Epidermal melanocyte (primary cell): ENCODE measurements around the gene LRRC75A.

Source experiments
- DNase-seq: peaks from one replicate; pipeline ENCODE4 v3.0.0; 2011; ENCODE audit warnings: low spot score; ENCODE audit not compliant: insufficient read length

The LRRC75A gene

DNA sequence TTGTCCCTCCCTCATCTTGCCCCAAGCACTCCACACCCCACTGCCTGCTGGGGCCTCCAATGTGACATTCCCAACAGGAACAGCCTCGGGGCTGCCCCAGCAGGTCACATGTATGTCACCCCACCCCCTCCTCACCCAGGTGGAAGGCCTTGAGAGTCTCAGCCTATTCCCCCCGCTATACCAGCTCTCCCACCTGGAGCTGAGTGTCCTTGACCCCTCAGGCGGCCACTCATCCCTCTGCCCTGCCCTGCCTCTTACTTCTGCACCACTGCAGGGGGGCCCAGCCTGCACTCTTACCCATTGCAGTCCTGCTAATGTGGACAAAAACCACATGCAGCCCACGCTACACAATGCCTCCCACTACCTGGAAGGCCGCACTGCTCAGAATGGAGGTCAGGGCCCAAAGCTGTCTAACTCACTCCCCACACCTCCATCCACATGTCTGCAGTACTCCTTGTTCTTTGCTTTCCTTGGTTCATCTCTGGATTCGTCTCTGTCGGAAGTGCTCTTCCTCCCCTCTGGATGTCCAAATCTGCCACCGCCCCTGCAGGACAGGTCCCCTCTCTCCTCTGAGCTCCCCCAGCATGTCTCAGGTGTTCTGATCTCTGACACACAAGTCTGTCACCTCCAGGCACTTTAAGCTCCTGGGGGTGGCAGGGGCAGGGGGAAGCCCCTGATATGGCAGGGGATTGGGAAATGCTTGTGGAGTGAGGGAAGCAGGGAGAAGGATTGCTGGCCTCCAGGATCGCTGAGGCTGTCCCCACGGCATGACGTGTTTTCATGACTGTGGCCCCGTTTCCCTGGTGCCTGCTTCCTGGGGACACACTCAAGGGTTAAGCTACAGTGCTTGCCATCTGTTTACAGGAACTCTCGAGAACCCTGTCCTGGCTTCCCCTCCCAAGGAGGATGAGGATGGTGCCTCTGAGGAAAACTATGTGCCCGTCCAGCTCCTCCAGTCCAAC is 55.8 kb downstream of the LRRC75A start:
- DNase-seq, result no peak

GRCh38 chr17:16434662-16435061 is 57.3 kb downstream of the LRRC75A start:
- DNase-seq, result no peak

GRCh38 chr17:16433514-16433913 is 58.5 kb downstream of the LRRC75A start:
- DNase-seq, result no peak

- DNase-seq, result no peak
Measured at GRCh38 chr17:16432017-16432416, 60.0 kb downstream of the LRRC75A start.

DNA sequence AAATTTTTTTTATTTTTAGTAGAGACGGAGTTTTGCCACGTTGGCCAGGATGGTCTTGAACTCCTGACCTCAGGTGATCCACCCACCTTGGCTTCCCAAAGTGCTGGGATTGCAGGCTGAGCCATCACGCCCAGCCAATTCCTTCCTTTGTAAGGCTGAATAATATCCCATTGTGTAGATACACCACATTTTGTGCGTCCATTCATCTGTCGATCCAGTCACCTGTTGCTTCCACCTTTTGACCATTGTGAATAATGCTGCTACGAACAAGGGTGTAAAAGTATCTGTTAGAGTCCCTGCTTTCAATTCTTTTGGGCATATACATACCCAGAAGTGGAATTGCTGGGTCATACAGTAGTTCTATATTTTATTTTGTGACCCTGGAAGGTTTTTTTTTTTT is 61.3 kb downstream of the LRRC75A start:
- DNase-seq, result no peak

DNA sequence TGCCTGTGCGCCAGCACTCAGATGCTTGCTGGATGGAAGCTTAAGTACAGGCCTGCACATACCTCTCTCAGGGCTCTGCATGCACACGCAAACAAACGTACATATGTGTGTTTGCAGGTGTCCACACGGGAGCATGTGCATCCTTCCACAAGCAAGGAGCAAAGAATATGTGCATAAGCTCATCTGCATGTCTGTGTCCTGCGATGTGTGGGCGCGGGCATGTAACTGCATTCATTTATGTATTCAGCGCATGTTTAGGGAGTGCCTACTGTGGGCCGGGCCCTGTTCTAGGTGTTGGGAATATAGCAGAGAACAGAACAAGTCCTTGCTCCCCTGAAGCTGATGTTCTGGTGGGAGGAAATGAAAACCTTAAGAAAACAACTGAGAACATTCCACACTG is 62.9 kb downstream of the LRRC75A start:
- no peak for DNase-seq

DNA sequence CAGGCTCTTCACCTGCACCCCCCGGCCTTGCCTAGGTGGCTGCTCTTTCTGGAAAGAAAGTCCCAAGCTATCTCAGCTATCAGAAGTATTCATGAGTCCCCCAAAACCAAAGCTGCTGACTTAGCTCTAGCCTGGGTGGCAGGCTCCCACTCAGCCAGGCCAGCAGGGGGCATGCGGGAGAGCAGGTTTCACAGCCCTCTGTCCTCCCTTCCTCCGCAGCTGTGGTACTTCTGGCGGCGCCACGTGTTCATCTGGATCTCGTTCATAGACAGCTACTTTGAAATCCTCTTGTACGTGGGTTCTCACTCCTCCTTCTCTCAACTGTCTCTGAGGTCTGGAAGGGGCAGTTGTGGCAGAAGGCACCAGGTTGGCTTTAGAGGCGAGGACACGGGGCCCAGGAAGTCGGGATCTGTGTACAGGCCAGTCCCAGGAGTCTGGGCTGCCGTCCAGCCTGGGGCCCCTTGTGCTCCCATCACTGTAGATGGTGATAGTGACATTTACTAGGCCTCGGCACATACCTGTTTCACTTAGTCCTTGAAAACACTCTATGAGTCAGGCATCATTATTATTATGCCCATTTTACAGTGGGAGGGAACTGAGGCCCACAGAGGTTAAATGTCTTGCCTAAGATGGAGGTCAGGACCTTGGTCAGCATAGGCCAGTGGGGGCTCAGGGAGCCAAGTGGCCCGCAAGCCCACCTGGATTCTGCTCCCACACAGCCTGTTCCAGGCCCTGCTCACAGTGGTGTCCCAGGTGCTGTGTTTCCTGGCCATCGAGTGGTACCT is 63.7 kb downstream of the LRRC75A start:
- no peak for DNase-seq

GRCh38 chr17:16427020-16427419 is 65.0 kb downstream of the LRRC75A start:
- DNase-seq, result no peak

DNA sequence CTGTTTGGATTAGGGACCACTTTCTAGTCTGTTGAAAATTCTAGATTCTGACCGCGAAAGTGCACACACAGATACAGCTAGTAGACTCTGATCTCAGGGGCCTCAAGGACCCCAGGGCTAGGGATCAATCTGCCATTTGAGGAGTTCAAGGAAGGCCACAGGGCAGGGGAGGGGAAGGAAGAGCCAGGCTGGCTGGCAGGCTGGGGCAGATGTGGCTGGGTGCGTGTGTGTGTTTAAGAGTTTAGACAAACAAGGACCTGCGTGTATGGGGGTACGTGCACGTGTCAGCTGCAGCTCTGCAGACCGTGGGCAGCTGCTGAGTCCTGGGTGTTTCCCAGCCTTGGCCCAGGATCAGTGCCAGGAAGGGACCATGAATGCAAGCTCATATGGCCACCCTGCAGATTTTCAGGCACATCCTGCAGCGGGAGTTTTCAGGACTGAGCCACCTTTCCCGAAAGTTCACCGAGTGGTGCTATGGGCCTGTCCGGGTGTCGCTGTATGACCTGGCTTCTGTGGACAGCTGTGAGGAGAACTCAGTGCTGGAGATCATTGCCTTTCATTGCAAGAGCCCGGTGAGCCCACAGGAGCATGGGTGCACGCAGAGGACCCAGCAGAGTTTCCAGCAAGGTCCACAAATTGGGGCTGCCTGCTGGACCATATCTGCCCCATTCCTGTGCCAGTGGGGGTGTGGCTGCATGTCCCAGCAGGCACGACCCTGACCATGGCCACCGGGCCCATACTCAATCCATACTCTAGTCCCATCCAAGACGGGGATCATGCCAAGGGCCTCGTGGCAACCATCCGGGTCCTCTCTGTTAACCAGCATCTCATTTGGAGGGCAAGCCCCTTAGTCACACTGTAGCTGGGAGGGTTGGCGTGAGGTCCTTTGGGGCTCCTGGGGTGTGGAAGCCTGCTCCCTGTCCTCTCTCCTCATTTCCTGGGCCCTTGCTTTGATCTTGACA is 66.0 kb downstream of the LRRC75A start:
- no peak for DNase-seq

- DNase-seq, result no peak
Measured at GRCh38 chr17:16425202-16425601, 66.8 kb downstream of the LRRC75A start.

DNA sequence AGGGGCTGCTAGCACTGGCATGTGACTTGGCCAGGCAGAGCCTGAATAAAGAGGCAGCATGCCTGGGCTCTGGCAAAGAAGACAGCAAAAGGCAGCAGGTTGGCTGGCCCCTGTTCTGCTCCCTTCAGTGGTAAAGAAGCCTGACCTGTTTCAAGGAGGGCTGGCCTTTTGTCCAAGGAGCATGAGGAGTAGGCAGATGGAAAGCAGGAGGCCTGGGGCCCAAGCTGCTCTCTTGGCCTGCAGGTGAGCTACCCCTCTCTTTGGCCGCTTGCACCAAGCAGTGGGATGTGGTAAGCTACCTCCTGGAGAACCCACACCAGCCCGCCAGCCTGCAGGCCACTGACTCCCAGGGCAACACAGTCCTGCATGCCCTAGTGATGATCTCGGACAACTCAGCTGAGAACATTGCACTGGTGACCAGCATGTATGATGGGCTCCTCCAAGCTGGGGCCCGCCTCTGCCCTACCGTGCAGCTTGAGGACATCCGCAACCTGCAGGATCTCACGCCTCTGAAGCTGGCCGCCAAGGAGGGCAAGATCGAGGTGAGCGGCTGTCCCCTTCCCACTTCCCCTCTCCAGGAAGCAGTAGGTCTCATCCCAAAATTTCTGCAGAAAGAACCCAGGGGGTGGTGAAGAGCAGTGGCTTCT is 68.6 kb downstream of the LRRC75A start:
- no peak for DNase-seq

DNA sequence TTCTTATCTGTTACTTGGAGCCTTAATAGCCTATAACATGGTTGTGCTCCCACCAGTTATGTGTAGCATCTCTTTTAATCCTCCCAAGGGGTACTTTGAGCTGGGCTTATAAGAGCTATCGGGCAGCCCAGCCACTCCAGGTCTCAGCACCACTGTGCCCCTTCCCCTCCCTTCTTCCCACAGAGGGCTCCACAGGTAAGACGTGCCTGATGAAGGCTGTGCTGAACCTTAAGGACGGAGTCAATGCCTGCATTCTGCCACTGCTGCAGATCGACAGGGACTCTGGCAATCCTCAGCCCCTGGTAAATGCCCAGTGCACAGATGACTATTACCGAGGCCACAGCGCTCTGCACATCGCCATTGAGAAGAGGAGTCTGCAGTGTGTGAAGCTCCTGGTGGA is 69.6 kb downstream of the LRRC75A start:
- no peak for DNase-seq

DNA sequence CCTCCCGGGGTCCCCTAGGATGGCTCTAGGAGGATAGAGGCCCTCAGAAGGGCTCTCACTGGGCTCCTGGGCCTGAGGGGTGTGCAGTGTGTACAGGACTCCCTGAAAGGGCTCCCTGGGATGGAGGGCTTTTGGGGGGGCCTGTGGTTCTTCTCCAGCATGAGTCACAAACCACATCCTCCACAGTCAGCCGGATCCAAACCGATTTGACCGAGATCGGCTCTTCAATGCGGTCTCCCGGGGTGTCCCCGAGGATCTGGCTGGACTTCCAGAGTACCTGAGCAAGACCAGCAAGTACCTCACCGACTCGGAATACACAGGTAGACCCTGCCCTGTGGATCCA is 72.1 kb downstream of the LRRC75A start:
- no peak for DNase-seq

- peak; percentile 59 for DNase-seq
Measured at GRCh38 chr17:16419074-16419928, 72.7 kb downstream of the LRRC75A start.

DNA sequence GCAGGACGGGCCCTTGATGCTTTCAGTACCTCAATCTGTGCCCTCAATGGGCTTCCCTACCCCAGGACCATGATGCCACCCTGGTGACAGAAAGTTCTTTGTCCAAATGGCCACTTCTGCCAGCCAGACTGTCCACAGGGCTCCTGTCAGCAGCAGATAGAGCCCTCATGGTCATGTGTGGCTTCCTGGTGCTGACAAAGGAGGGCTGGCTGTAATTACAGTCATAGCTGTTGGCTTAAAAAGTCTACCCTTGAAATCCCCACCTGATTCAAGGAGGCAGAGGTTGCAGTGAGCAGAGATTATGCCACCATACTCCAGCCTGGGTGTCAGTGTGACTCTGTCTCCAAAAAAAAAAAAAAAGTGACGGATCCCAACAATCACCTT is 73.3 kb downstream of the LRRC75A start:
- DNase-seq, result no peak

GRCh38 chr17:16417896-16418684 is 73.9 kb downstream of the LRRC75A start:
- DNase-seq, result no peak

DNA sequence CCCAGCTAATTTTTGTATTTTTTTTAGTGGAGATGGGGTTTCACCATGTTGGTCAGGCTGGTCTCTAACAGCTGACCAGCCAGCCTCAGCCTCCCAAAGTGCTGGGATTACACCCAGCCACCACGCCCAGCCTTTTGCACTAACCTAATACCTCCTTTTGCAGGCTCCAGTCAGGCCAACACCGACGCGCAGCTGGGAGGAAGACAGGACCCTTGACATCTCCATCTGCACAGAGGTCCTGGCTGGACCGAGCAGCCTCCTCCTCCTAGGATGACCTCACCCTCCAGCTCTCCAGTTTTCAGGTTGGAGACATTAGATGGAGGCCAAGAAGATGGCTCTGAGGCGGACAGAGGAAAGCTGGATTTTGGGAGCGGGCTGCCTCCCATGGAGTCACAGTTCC is 74.6 kb downstream of the LRRC75A start:
- DNase-seq, result no peak

GRCh38 chr17:16415031-16415924 is 76.7 kb downstream of the LRRC75A start, which contains the start of gene TRPV2:
Gene TRPV2 (plus strand): TSS chr17:16415571. CDS start chr17:16417669, 2,098 bp downstream.
- DNase-seq, result no peak
